DND-41 (cell line): Measurements from ENCODE around the gene AP2A1.
A peak's percentile ranks its signal among the peaks of the same experiment; 100 is the strongest.

Experiments
- ATAC-seq: fragments of 200-7000 bp; cut with Tn5 transposase; 3 replicates; pipeline ENCODE4 v1.9.1; 2021; ENCODE audit warnings: low read depth; ENCODE audit not compliant: insufficient read depth
- DNase-seq: peaks from one replicate; pipeline ENCODE4 v3.0.0-alpha.2; 2020
- H2AFZ ChIP-seq: 2 replicates; pipeline ENCODE4 v1.6.0; 2012; ENCODE audit warnings: low read depth, low read length
- H3K27ac ChIP-seq: 2 replicates; pipeline ENCODE4 v1.5.1; 2012; ENCODE audit warnings: low read length, inconsistent platforms
- H3K27me3 ChIP-seq: fragments of 200-600 bp; sonication (generic); 2 replicates; pipeline ENCODE4 v1.6.0; 2012; ENCODE audit warnings: low read length, mild to moderate bottlenecking, inconsistent platforms; ENCODE audit not compliant: insufficient read depth, poor library complexity
- H3K36me3 ChIP-seq: 2 replicates; pipeline ENCODE4 v1.5.1; 2012; ENCODE audit warnings: low read length, inconsistent platforms; ENCODE audit not compliant: insufficient read depth
- H3K4me1 ChIP-seq: 2 replicates; pipeline ENCODE4 v1.5.1; 2012; ENCODE audit warnings: mild to moderate bottlenecking, low read length; ENCODE audit not compliant: insufficient read depth
- H3K4me2 ChIP-seq: 2 replicates; pipeline ENCODE4 v1.6.0; 2012; ENCODE audit warnings: mild to moderate bottlenecking, moderate library complexity, low read length, inconsistent platforms; ENCODE audit not compliant: insufficient read depth
- H3K4me3 ChIP-seq, 2 experiments: fragments of 200-600 bp in 1 of 2; shearing (Covaris generic) in 1 of 2; 2 replicates each; pipeline ENCODE4 v1.5.1; 2012 to 2016; ENCODE audit warnings: inconsistent platforms in 2 of 2, low read length in 2 of 2, mild to moderate bottlenecking in 2 of 2, low read depth in 1 of 2, moderate library complexity in 1 of 2
- H3K79me2 ChIP-seq: 2 replicates; pipeline ENCODE4 v1.6.0; 2012; ENCODE audit warnings: low read length, inconsistent platforms; ENCODE audit not compliant: insufficient read depth
- H3K9ac ChIP-seq: 2 replicates; pipeline ENCODE4 v1.6.0; 2012; ENCODE audit warnings: low read depth, mild to moderate bottlenecking, inconsistent platforms, low read length, moderate library complexity
- H3K9me3 ChIP-seq: 2 replicates; pipeline ENCODE4 v1.5.1; 2012; ENCODE audit warnings: low read length, moderate library complexity, mild to moderate bottlenecking, inconsistent platforms; ENCODE audit not compliant: insufficient read depth, severe bottlenecking
- H4K20me1 ChIP-seq: 2 replicates; pipeline ENCODE4 v1.6.0; 2012; ENCODE audit warnings: low read length; ENCODE audit not compliant: insufficient read depth
- CTCF ChIP-seq: IDR thresholded peaks from 2 replicates; pipeline ENCODE4 v1.5.1; 2012; ENCODE audit warnings: borderline replicate concordance, low read length, moderate library complexity, mild to moderate bottlenecking; ENCODE audit not compliant: poor library complexity, severe bottlenecking; ENCODE audit errors: extremely low read depth
- EZH2 ChIP-seq: IDR thresholded peaks from 3 replicates; pipeline ENCODE4 v1.6.1; 2012; ENCODE audit warnings: borderline replicate concordance, low read depth, mild to moderate bottlenecking, moderate library complexity, low read length, inconsistent platforms; ENCODE audit not compliant: severe bottlenecking

AP2A1 gene

GRCh38 chr19:49850487-49851342 lies 83.9 kb downstream of the AP2A1 start, which contains the start of gene PTOV1:
Gene PTOV1, plus strand, starts transcription at chr19:49851159.
- Histone ChIP-seq H3K4me2 (peak within 1 kb of the TSS; percentile 82), H3K9me3 (no peaks in the 10 kb centered on the region), H3K27ac (peak within 1 kb of the TSS; percentile 80), H3K36me3 (peaks cover 35% of the 10 kb centered on the region), H3K79me2 (peaks cover 56% of the 10 kb centered on the region), H4K20me1 (peaks cover 36% of the 10 kb centered on the region), H3K4me1 (peaks cover 51% of the 10 kb centered on the region), H3K27me3 (no peaks in the 10 kb centered on the region), H3K9ac (peak within 1 kb of the TSS; percentile 64), H3K4me3 (peak within 1 kb of the TSS; percentile 48 to 70; a peak in 3 of 4 replicates), H2AFZ (peak within 1 kb of the TSS; percentile 75)
- peak; percentile 92 for DNase-seq
- ATAC-seq = peak; percentile 81
- TF ChIP-seq EZH2 (no peak), CTCF (no peak)

- H3K4me2 ChIP-seq = peak overlapping the region; percentile 82
- H3K9me3 ChIP-seq = no peaks in the 10 kb centered on the region
- peak overlapping the region; percentile 48 to 70; a peak in 3 of 4 replicates for H3K4me3 ChIP-seq
- peaks cover 51% of the 10 kb centered on the region for H3K4me1 ChIP-seq
- H3K36me3 ChIP-seq = peaks cover 44% of the 10 kb centered on the region
- peaks cover 66% of the 10 kb centered on the region for H3K79me2 ChIP-seq
- H3K27me3 ChIP-seq = no peaks in the 10 kb centered on the region
- peaks cover 45% of the 10 kb centered on the region for H4K20me1 ChIP-seq
- ATAC-seq (0 out of 3 replicates have a peak, but pooled peaks have one; percentile 10), DNase-seq (peak; percentile 56)
- H3K27ac ChIP-seq = peak overlapping the region; percentile 80
- H3K9ac ChIP-seq = peak overlapping the region; percentile 64
- 0 out of 2 replicates have a peak overlapping the region, but pooled peaks have one; percentile 75 for H2AFZ ChIP-seq
- TF ChIP-seq EZH2 (no peak), CTCF (peak; percentile 4)
Observed at GRCh38 chr19:49851456-49852259, 84.9 kb downstream of the AP2A1 start.

GRCh38 chr19:49852631-49853126 lies 85.9 kb downstream of the AP2A1 start:
- Histone ChIP-seq H2AFZ (no peak overlapping the region), H3K9me3 (no peaks in the 10 kb centered on the region), H3K27ac (peak overlapping the region; percentile 65; the same call in 1 of the 2 replicates), H3K79me2 (peaks cover 73% of the 10 kb centered on the region), H3K4me1 (peaks cover 51% of the 10 kb centered on the region), H3K9ac (peak overlapping the region; percentile 64), H3K27me3 (no peaks in the 10 kb centered on the region), H3K4me2 (peak overlapping the region; percentile 82), H3K4me3 (peak overlapping the region in 1 of 2 experiments; percentile 70; a peak in 2 of 4 replicates), H3K36me3 (peaks cover 54% of the 10 kb centered on the region), H4K20me1 (peaks cover 55% of the 10 kb centered on the region)
- DNase-seq = no peak
- TF ChIP-seq EZH2 (no peak), CTCF (no peak)
- no peak for ATAC-seq
